DOHH2 (cell line): ENCODE measurements around the gene USP31.

Source experiments
- H3F3A ChIP-seq: fragments of 200-600 bp; sonication (generic), shearing (Covaris generic); 2 replicates; pipeline ENCODE4 v1.6.0; 2016; ENCODE audit warnings: antibody characterized with exemption, mild to moderate bottlenecking; ENCODE audit not compliant: control insufficient read depth, insufficient read depth
- H3K27ac ChIP-seq: fragments of 200-600 bp; sonication (generic); 2 replicates; pipeline ENCODE4 v1.5.1; 2014; ENCODE audit warnings: low read depth, mild to moderate bottlenecking, low read length, moderate library complexity
- H3K27me3 ChIP-seq: fragments of 200-600 bp; sonication (generic); 2 replicates; pipeline ENCODE4 v1.6.1; 2014; ENCODE audit warnings: mild to moderate bottlenecking, low read length, mixed read lengths; ENCODE audit not compliant: control insufficient read depth
- H3K36me3 ChIP-seq: fragments of 200-600 bp; sonication (generic); 2 replicates; pipeline ENCODE4 v1.6.1; 2014; ENCODE audit warnings: mild to moderate bottlenecking, low read length, moderate library complexity, mixed read lengths; ENCODE audit not compliant: control insufficient read depth
- H3K4me1 ChIP-seq: fragments of 200-600 bp; sonication (generic); 2 replicates; pipeline ENCODE4 v1.6.1; 2014; ENCODE audit warnings: mild to moderate bottlenecking, low read length, mixed read lengths; ENCODE audit not compliant: control insufficient read depth
- H3K4me2 ChIP-seq: fragments of 200-600 bp; sonication (generic); 2 replicates; pipeline ENCODE4 v1.6.0; 2014; ENCODE audit warnings: mild to moderate bottlenecking, low read length, moderate library complexity
- H3K4me3 ChIP-seq: fragments of 200-600 bp; sonication (generic); 2 replicates; pipeline ENCODE4 v1.5.1; 2014; ENCODE audit warnings: mild to moderate bottlenecking, low read length, mixed read lengths
- H3K79me2 ChIP-seq: fragments of 200-600 bp; sonication (generic); 2 replicates; pipeline ENCODE4 v1.6.1; 2014; ENCODE audit warnings: mild to moderate bottlenecking, low read length, mixed read lengths; ENCODE audit not compliant: control insufficient read depth
- H3K9me2 ChIP-seq: fragments of 200-600 bp; sonication (generic); replicated peaks from 2 replicates; pipeline ENCODE4 v1.6.1; 2014; ENCODE audit warnings: mild to moderate bottlenecking, low read length, mixed read lengths; ENCODE audit not compliant: control insufficient read depth
- H3K9me3 ChIP-seq: fragments of 200-600 bp; sonication (generic); 2 replicates; pipeline ENCODE4 v1.6.1; 2014; ENCODE audit warnings: antibody characterized with exemption, low read length, mixed read lengths; ENCODE audit not compliant: control insufficient read depth, insufficient read depth
- H4K20me1 ChIP-seq: fragments of 200-600 bp; sonication (generic); 2 replicates; pipeline ENCODE4 v1.6.0; 2014; ENCODE audit warnings: low read depth, mild to moderate bottlenecking, antibody characterized with exemption, low read length, moderate library complexity; ENCODE audit not compliant: control insufficient read depth, insufficient read depth
- CTCF ChIP-seq: fragments of 200-600 bp; sonication (generic); IDR thresholded peaks from one replicate; pipeline ENCODE4 v1.5.1; 2014; ENCODE audit warnings: antibody characterized with exemption, mild to moderate bottlenecking, low read depth, low read length; ENCODE audit not compliant: poor library complexity, severe bottlenecking
- EZH2phosphoT487 ChIP-seq: fragments of 200-600 bp; sonication (generic); IDR thresholded peaks from 2 replicates; pipeline ENCODE4 v1.6.1; 2017; ENCODE audit warnings: borderline replicate concordance, mild to moderate bottlenecking, antibody characterized with exemption, low read length, moderate library complexity, mixed read lengths

The USP31 gene

GRCh38 chr16:23048164-23048563 lies 101.1 kb downstream of the USP31 start:
- Histone ChIP-seq H3K27ac (no peak overlapping the region), H3K27me3 (peaks cover 7% of the 10 kb centered on the region; the same call in 1 of the 2 replicates), H4K20me1 (no peaks in the 10 kb centered on the region), H3K36me3 (no peaks in the 10 kb centered on the region), H3K4me2 (no peak overlapping the region), H3K9me2 (no peaks in the 10 kb centered on the region), H3K4me3 (no peak overlapping the region), H3K9me3 (no peaks in the 10 kb centered on the region), H3K4me1 (no peaks in the 10 kb centered on the region), H3K79me2 (no peaks in the 10 kb centered on the region), H3F3A (no peaks in the 10 kb centered on the region)
- TF ChIP-seq EZH2phosphoT487 = no peak
- no peak for TF ChIP-seq CTCF

DNA sequence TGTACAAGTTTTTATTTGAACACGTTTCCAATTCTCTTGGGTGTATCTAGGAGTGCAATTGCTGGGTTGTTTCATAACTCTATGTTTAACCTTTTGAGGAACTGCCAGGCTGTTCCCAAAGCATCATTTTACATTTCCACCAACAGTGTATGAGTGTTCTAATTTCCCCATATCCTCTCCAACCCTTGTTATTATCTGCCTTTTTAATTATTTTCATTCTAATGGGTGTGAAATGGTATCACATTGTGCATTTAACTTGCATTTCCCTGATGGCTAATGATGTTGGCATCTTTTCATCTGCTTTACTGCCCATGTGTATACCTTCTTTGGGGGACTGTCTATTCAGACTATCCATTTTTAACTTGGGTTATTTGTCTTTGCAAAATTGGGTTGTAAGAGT lies 104.2 kb downstream of the USP31 start:
- Histone ChIP-seq H4K20me1 (no peaks in the 10 kb centered on the region), H3K27ac (no peak overlapping the region), H3F3A (no peaks in the 10 kb centered on the region), H3K4me2 (no peak overlapping the region), H3K9me2 (no peaks in the 10 kb centered on the region), H3K4me3 (no peak overlapping the region), H3K9me3 (no peaks in the 10 kb centered on the region), H3K4me1 (no peaks in the 10 kb centered on the region), H3K79me2 (no peaks in the 10 kb centered on the region), H3K36me3 (no peaks in the 10 kb centered on the region), H3K27me3 (peaks cover 7% of the 10 kb centered on the region; the same call in 1 of the 2 replicates)
- TF ChIP-seq EZH2phosphoT487 (no peak), CTCF (no peak)

GRCh38 chr16:23040246-23040645 lies 109.0 kb downstream of the USP31 start:
- Histone ChIP-seq H4K20me1 (no peaks in the 10 kb centered on the region), H3K36me3 (no peaks in the 10 kb centered on the region), H3F3A (no peaks in the 10 kb centered on the region), H3K9me2 (no peaks in the 10 kb centered on the region), H3K9me3 (no peaks in the 10 kb centered on the region), H3K4me3 (no peak overlapping the region), H3K27ac (no peak overlapping the region), H3K27me3 (no peaks in the 10 kb centered on the region), H3K4me2 (no peak overlapping the region), H3K4me1 (no peaks in the 10 kb centered on the region), H3K79me2 (no peaks in the 10 kb centered on the region)
- no peak for TF ChIP-seq EZH2phosphoT487
- no peak for TF ChIP-seq CTCF

GRCh38 chr16:23039118-23039517 lies 110.1 kb downstream of the USP31 start:
- Histone ChIP-seq H3K4me2 (no peak overlapping the region), H4K20me1 (no peaks in the 10 kb centered on the region), H3K36me3 (no peaks in the 10 kb centered on the region), H3K27me3 (no peaks in the 10 kb centered on the region), H3K4me3 (no peak overlapping the region), H3F3A (no peaks in the 10 kb centered on the region), H3K9me3 (no peaks in the 10 kb centered on the region), H3K27ac (no peak overlapping the region), H3K79me2 (no peaks in the 10 kb centered on the region), H3K4me1 (no peaks in the 10 kb centered on the region), H3K9me2 (no peaks in the 10 kb centered on the region)
- no peak for TF ChIP-seq EZH2phosphoT487
- no peak for TF ChIP-seq CTCF
